GM12873 (cell line): ENCODE data around the gene SRPK1.

Experiments
- TF ChIP-seq, protein P1 (sequence below): IDR thresholded peaks from 2 replicates; pipeline ENCODE4 v1.5.1; 2012; ENCODE audit warnings: low read depth, mild to moderate bottlenecking, moderate library complexity, low read length, control low read depth; ENCODE audit not compliant: insufficient read depth; ENCODE audit errors: missing control alignments

Gene SRPK1

DNA sequence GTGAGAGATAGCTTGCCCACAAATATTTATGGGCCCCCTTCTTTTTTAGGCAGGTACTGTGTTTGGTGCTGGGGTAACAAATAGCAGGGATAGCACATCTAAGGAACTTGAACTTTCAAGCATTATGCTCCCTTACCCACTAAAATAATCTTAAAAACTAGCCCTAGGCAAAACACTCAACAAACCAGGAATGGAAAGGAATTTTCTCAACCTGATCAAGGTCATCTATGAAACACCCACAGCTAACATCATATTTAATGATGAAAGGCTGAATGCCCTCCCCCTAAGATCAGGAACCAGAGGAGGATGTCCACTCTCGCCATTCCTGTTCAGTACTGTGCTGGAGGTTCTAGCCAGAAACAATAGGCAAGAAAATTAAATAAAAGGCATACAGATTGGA lies 8.7 kb upstream of the SRPK1 start:
- TF ChIP-seq, protein P1, sequence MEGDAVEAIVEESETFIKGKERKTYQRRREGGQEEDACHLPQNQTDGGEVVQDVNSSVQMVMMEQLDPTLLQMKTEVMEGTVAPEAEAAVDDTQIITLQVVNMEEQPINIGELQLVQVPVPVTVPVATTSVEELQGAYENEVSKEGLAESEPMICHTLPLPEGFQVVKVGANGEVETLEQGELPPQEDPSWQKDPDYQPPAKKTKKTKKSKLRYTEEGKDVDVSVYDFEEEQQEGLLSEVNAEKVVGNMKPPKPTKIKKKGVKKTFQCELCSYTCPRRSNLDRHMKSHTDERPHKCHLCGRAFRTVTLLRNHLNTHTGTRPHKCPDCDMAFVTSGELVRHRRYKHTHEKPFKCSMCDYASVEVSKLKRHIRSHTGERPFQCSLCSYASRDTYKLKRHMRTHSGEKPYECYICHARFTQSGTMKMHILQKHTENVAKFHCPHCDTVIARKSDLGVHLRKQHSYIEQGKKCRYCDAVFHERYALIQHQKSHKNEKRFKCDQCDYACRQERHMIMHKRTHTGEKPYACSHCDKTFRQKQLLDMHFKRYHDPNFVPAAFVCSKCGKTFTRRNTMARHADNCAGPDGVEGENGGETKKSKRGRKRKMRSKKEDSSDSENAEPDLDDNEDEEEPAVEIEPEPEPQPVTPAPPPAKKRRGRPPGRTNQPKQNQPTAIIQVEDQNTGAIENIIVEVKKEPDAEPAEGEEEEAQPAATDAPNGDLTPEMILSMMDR, result no peak

DNA sequence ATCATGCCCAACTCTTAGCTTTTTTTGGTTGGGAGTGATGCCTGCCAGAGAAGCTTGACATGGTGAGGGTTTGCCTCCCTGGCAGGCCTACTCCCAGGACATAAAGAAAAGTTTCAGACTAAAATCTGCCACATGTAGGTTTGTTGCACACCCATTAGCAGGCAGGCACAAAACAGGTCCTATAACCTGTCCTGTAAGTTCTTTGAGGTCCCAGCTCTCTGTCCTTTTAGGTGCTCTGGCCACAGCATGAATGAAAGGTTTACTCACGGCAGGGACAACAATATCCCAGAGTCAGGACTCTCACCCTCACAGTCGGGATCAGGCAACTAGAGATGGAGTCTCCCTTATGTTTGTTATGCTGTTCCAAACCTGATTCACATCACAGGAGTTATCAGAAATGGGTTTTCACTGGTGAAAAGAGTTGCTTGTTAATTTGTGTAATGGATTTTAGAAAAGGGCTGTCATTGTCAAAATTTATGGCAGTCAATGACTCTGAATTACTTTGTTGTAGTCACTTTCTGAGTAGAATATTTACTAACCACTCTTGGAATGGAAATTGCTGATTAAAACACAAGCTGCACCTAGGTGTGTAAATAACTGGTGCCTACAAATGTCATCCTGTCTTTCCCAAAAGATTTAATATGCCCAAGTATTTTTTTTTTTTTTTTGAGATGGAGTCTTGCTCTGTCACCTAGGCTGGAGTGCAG lies 5.8 kb upstream of the SRPK1 start:
- TF ChIP-seq, protein P1, result no peak

DNA sequence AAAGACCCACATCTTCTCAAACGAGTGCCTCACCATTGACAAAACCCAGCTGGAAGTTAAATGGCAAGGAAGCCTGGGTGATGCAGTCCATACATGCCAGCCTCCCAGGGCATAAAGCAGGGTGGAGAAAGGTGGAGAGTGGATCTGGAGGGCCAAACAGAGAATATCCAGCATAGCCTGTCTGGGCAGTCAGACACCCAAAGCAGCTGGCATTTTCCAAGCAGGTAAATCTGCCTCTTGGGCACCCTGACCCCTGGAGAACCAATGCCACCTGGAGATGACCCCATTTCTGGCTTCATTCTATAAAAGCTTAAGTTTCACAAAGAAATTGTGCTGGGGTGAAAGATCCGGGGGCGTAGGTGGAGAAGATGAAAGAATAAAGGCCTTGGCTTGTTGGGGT lies 5.1 kb upstream of the SRPK1 start:
- TF ChIP-seq, protein P1, result no peak

DNA sequence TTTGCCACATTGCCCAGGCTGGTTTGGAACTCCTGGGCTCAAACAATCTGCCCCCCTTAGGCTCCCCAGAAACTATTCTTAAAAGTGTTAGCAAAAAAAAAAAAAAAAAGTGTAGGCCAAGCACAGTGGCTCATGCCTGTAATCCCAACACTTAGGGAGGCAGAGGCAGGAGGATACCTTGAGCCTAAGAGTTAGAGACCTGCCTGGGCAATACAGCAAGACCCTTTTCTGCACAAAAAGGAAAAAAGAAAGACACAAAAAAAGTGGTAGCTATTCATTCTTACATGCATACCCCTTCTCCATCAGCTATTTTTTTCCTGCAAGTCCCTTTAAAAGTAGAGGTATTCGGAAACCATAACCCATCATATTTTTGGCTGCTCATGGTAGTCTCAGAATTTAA lies 3.2 kb upstream of the SRPK1 start:
- TF ChIP-seq, protein P1, result no peak

DNA sequence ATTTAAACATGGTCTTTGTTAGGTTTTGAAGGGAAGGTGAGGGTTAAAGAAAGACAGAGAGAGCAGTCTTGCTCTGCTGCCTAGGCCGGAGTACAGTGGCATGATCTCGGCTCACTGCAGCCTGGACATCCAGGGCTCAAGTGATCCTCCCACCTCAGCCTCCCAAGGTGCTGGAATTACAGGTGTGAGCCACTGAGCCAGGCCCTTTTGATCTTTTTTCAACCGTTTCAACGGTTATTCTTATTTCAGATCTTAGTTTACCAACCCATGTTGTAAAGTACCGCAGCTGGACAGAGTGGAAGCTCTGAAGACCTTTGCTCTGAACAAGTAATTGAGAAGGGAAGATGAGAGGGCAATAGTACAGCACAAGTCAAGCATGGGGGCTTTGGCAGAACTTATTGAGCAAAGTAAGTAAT lies 1.2 kb upstream of the SRPK1 start:
- TF ChIP-seq, protein P1, result no peak

DNA sequence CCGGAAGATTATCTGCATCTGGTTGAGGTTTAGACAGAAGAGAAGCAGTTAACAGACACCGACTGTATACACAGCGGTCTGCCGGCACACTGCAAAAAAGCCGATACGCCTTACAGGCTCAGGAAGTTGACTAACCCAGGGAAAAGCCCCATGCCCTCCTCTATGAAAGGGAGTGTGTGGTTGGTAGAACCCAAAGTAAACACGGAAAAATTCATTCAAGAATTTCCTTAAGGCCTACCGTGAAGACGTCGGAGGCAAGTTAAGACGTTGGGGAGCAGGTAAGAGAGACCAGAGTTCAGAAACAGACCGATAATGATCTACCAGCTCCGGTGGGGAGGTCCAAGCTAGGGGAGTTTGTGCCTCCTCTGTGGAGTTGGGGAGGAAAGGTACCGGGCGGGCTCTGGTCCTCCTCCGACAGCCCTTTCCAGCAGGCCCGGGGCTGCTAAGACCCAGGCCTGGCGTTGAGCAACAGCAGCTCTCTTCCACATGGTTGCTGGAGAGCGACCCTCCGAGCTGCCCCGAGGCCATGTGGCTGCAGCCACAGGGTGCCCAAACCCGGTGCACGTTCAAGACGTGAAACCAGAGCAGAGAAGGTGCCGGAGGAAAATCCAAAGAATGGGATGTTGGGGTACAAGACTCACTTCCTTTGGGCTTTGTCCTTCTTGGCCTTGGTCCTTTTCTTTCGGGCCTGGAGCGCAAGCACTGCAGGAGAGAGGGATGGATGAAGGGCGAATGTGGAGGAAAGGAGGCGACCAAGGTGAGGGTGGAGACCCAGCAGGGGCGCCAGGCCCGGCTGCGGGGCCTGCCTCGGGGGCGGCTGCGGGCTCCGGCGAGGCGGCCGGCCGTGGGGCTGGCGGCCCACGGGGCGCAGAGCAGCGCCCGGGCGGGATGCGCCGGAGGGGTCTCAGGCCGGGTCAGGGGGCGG lies 809 bp downstream of the SRPK1 start:
- TF ChIP-seq, protein P1, result no peak

DNA sequence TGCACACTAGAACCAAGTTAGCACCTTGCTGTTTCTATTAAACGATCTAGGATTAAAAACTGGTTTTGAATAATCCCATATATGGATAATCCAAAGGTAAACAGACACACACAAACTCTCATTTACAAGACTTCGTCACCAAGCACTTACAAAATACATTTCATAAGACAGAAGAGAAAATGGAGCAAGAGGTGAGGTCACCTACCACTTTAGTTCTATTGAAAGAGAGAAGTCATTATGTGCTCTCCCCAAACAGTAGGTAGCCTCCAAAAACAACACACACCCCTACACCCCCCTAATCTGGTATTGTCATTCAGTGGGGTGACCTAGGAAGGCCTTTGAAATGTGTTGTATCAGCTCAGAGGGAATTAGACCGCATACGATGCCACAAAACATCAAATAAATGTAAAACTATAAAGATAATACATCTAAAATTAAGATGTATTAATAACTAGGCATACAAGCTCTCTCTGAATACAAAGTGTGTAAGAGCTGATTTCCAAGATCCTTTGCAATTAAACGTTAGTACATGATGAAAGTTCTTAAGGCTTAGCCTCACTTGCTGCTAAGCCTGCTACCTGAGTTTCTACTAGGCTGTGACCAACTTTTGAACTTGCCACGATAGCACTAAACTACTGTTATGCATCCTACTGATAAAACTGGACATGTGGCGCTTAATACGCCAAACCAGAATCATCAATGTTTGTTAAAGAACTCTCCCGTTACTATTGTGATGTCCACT lies 1.6 kb downstream of the SRPK1 start:
- TF ChIP-seq, protein P1, result no peak
